ENCODE measurements around the gene DNAH14. TPM values are rescaled to one million over a fixed set of nuclear protein-coding genes. Genes with fewer than 3 reads are reported as not detected.

The DNAH14 gene
- total and polyA plus RNA-seq, 2 donors (not counting 3 experiments of a cell fraction or from before 2014, with no cell fraction given) = 1.5 to 7.1 TPM

- no peak for FAIRE-seq
- no peak for TF ChIP-seq MAX (IDR thresholded peaks at IDR 0.05; ENCODE audit: insufficient read depth, insufficient read length)
- TF ChIP-seq GATA2 (IDR thresholded peaks at IDR 0.05; ENCODE audit: insufficient read depth, insufficient read length, low read depth, low read length) = no peak
- TF ChIP-seq CTCF (IDR thresholded peaks at IDR 0.05; ENCODE audit: extremely low read depth in 1 of 2, insufficient read depth in 1 of 2, low read depth in 1 of 2, low read length in 2 of 2) = no peak
- no peak for TF ChIP-seq JUN (IDR thresholded peaks at IDR 0.05; ENCODE audit: borderline replicate concordance, insufficient read depth, insufficient read length, low read depth)
- no peak for TF ChIP-seq FOS (IDR thresholded peaks at IDR 0.05; ENCODE audit: borderline replicate concordance, insufficient read depth, low read length)
- no peak for TF ChIP-seq EZH2 (IDR thresholded peaks at IDR 0.05; ENCODE audit: borderline replicate concordance, low read depth, low read length, severe bottlenecking)
- TF ChIP-seq MYC (IDR thresholded peaks at IDR 0.05; ENCODE audit: low read depth, low read length) = no peak
- no peak for TF ChIP-seq POLR2A (IDR thresholded peaks at IDR 0.05; ENCODE audit: low read depth, low read length)
- TF ChIP-seq POLR2AphosphoS5 (IDR thresholded peaks at IDR 0.05; ENCODE audit: insufficient read depth, low read depth, low read length) = no peak
- Histone ChIP-seq H3K9ac (replicated peaks; ENCODE audit: extremely low read depth, insufficient read depth, low read length) (no peak overlapping the region), H3K79me2 (ENCODE audit: control insufficient read depth, insufficient read depth, low read length) (no peaks in the 10 kb centered on the region), H3K36me3 (ENCODE audit: control insufficient read depth in 2 of 2, extremely low read depth in 1 of 2, insufficient read depth in 2 of 2, low read length in 2 of 2) (no peaks in the 10 kb centered on the region), H2AFZ (ENCODE audit: low read depth, low read length) (no peak overlapping the region), H3K27ac (ENCODE audit: insufficient read depth, low read depth, low read length) (no peak overlapping the region), H3K4me2 (ENCODE audit: insufficient read depth, low read length) (no peak overlapping the region), H4K20me1 (replicated peaks; ENCODE audit: control insufficient read depth, extremely low read depth, insufficient read depth, low read length) (no peaks in the 10 kb centered on the region), H3K4me3 (replicated peaks in 1 of 3; ENCODE audit: insufficient read depth in 1 of 3, low read depth in 1 of 3, low read length in 3 of 3) (no peak overlapping the region), H3K27me3 (ENCODE audit: control insufficient read depth in 2 of 2, insufficient read depth in 2 of 2, low read length in 2 of 2) (no peaks in the 10 kb centered on the region), H3K9me1 (replicated peaks; ENCODE audit: control insufficient read depth, extremely low read depth, insufficient read depth, low read length) (no peaks in the 10 kb centered on the region), H3K4me1 (ENCODE audit: control insufficient read depth, extremely low read depth, insufficient read depth, low read length) (no peaks in the 10 kb centered on the region), H3K9me3 (replicated peaks; ENCODE audit: control insufficient read depth, insufficient read depth, low read length) (no peaks in the 10 kb centered on the region)
- intact Hi-C loops (cut with micrococcal nuclease) = no loop called here
- DNase-seq (ENCODE audit: low read depth, low spot score) = no peak
- ChIA-PET POLR2A (no interaction called here), CTCF (no interaction called here)
- no TSS peak for BruUV-seq (replicated peaks)
- dilution Hi-C loops (cut with MboI; ENCODE audit: extremely low pct_ligation_motif_present, low sequenced_read_pairs) = no loop called here
Measured at GRCh38 chr1:225290244-225290643, 360.8 kb downstream of the DNAH14 start.

Data from endothelial cell of umbilical vein (primary cell).